Measurements from ENCODE around the gene EPHB2.

The EPHB2 gene

DNA sequence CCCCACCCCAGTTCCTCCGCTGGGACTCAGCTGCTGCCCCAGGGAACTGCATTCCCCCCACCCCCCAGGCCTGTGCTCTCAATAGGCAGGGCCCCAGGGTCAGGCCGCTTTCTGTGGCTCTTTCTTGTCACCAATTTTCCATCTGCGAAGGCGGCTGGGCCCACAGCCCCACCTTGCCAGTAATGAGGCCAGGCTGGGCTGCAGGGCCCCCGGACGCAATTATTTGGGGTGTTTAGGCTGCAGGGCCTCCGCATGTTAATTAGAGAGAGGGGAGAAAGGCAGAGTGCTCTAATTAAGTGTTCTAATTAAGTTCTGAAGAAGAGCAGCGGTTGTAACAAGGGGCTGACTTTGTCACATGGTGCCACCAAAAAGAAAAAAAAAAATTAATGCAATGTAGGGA lies 71.8 kb downstream of the EPHB2 start:
- Histone ChIP-seq H3K9ac (ENCODE audit: low read length in 2 of 2) (no peak overlapping the region), H3K4me1 (ENCODE audit: control insufficient read depth, insufficient read depth, low read length) (peaks cover 6% of the 10 kb centered on the region), H3K27ac (ENCODE audit: low read length) (no peak overlapping the region), H3K9me3 (ENCODE audit: control insufficient read depth in 2 of 2, low read length in 2 of 2) (no peaks in the 10 kb centered on the region), H3K27me3 (ENCODE audit: control insufficient read depth in 1 of 2, insufficient read depth in 2 of 2, low read length in 2 of 2) (peaks cover 3 to 4% of the 10 kb centered on the region in 2 donors), H3K36me3 (ENCODE audit: control insufficient read depth in 2 of 2, insufficient read depth in 2 of 2, low read length in 2 of 2) (no peaks in the 10 kb centered on the region), H3K4me3 (ENCODE audit: low read length in 2 of 2) (no peak overlapping the region)

GRCh38 chr1:22784317-22784716 lies 73.7 kb downstream of the EPHB2 start:
- Histone ChIP-seq H3K27me3 (ENCODE audit: control insufficient read depth in 1 of 2, insufficient read depth in 2 of 2, low read length in 2 of 2) (peaks cover 0 to 3% of the 10 kb centered on the region in 2 donors), H3K36me3 (ENCODE audit: control insufficient read depth in 2 of 2, insufficient read depth in 2 of 2, low read length in 2 of 2) (no peaks in the 10 kb centered on the region), H3K9ac (ENCODE audit: low read length in 2 of 2) (no peak overlapping the region), H3K27ac (ENCODE audit: low read length) (no peak overlapping the region), H3K9me3 (ENCODE audit: control insufficient read depth in 2 of 2, low read length in 2 of 2) (no peaks in the 10 kb centered on the region), H3K4me3 (ENCODE audit: low read length in 2 of 2) (no peak overlapping the region), H3K4me1 (ENCODE audit: control insufficient read depth, insufficient read depth, low read length) (peaks cover 11% of the 10 kb centered on the region)

DNA sequence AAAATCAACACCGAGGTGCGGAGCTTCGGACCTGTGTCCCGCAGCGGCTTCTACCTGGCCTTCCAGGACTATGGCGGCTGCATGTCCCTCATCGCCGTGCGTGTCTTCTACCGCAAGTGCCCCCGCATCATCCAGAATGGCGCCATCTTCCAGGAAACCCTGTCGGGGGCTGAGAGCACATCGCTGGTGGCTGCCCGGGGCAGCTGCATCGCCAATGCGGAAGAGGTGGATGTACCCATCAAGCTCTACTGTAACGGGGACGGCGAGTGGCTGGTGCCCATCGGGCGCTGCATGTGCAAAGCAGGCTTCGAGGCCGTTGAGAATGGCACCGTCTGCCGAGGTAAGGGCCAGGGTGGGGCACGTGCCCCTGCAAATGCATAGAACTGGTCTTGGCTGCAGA lies 74.1 kb downstream of the EPHB2 start:
- Histone ChIP-seq H3K9me3 (ENCODE audit: control insufficient read depth in 2 of 2, low read length in 2 of 2) (no peaks in the 10 kb centered on the region), H3K27ac (ENCODE audit: low read length) (no peak overlapping the region), H3K36me3 (ENCODE audit: control insufficient read depth in 2 of 2, insufficient read depth in 2 of 2, low read length in 2 of 2) (no peaks in the 10 kb centered on the region), H3K4me1 (ENCODE audit: control insufficient read depth, insufficient read depth, low read length) (peaks cover 9% of the 10 kb centered on the region), H3K9ac (ENCODE audit: low read length in 2 of 2) (no peak overlapping the region), H3K27me3 (ENCODE audit: control insufficient read depth in 1 of 2, insufficient read depth in 2 of 2, low read length in 2 of 2) (peaks cover 0 to under 1% of the 10 kb centered on the region in 2 donors), H3K4me3 (ENCODE audit: low read length in 2 of 2) (no peak overlapping the region)

GRCh38 chr1:22786101-22786500 lies 75.5 kb downstream of the EPHB2 start:
- H3K4me3 ChIP-seq (ENCODE audit: low read length in 2 of 2): no peak overlapping the region
- H3K36me3 ChIP-seq (ENCODE audit: control insufficient read depth in 2 of 2, insufficient read depth in 2 of 2, low read length in 2 of 2): no peaks in the 10 kb centered on the region
- peaks cover 10% of the 10 kb centered on the region for H3K4me1 ChIP-seq (ENCODE audit: control insufficient read depth, insufficient read depth, low read length)
- no peak overlapping the region for H3K27ac ChIP-seq (ENCODE audit: low read length)
- no peaks in the 10 kb centered on the region for H3K9me3 ChIP-seq (ENCODE audit: control insufficient read depth in 2 of 2, low read length in 2 of 2)
- no peaks in the 10 kb centered on the region for H3K27me3 ChIP-seq (ENCODE audit: control insufficient read depth in 1 of 2, insufficient read depth in 2 of 2, low read length in 2 of 2)
- H3K9ac ChIP-seq (ENCODE audit: low read length in 2 of 2): no peak overlapping the region

DNA sequence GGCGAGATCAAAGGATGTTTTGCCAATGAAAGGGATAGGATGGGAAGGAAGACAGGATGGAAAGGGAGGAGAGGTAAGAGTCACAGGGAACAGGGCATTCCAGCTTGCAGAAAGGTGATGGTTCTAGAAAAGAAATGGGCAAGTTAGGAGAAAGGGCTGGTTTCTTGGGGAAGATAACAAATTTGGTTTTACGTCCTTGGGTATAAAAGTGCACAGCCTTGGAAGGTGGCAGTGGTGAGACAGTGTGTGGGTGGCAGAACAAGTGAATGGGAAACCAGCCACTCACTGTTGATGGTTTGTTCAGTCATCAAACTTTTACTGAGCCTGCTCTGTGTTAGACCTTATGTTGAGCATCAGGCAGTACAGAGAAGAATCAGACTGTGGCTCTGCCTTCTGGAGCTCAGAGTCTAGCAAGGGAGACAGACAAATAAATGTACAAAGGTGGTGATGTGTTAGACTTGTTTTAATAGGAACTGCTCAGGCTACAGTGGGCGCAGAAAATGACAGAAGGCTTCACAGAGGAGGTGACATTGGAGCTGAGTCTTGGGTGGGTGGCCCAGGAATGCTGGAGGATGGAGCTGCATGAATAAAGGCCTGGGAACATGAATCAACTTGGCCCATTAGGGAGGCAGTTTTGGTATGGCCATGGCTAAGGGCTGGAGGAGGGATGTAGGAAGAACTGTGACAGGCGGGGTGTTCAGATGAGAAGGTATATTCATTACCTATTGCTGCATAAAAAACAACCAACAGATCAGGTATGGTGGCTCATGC lies 76.3 kb downstream of the EPHB2 start:
- H3K27ac ChIP-seq (ENCODE audit: low read length): no peak overlapping the region
- H3K4me1 ChIP-seq (ENCODE audit: control insufficient read depth, insufficient read depth, low read length): peaks cover 10% of the 10 kb centered on the region
- no peaks in the 10 kb centered on the region for H3K27me3 ChIP-seq (ENCODE audit: control insufficient read depth in 1 of 2, insufficient read depth in 2 of 2, low read length in 2 of 2)
- no peak overlapping the region for H3K4me3 ChIP-seq (ENCODE audit: low read length in 2 of 2)
- no peaks in the 10 kb centered on the region for H3K36me3 ChIP-seq (ENCODE audit: control insufficient read depth in 2 of 2, insufficient read depth in 2 of 2, low read length in 2 of 2)
- no peaks in the 10 kb centered on the region for H3K9me3 ChIP-seq (ENCODE audit: control insufficient read depth in 2 of 2, low read length in 2 of 2)
- no peak overlapping the region for H3K9ac ChIP-seq (ENCODE audit: low read length in 2 of 2)

GRCh38 chr1:22787636-22788035 lies 77.0 kb downstream of the EPHB2 start:
- peaks cover 13% of the 10 kb centered on the region for H3K4me1 ChIP-seq (ENCODE audit: control insufficient read depth, insufficient read depth, low read length)
- H3K9me3 ChIP-seq (ENCODE audit: control insufficient read depth in 2 of 2, low read length in 2 of 2): no peaks in the 10 kb centered on the region
- no peaks in the 10 kb centered on the region for H3K27me3 ChIP-seq (ENCODE audit: control insufficient read depth in 1 of 2, insufficient read depth in 2 of 2, low read length in 2 of 2)
- H3K9ac ChIP-seq (ENCODE audit: low read length in 2 of 2): no peak overlapping the region
- H3K4me3 ChIP-seq (ENCODE audit: low read length in 2 of 2): no peak overlapping the region
- no peak overlapping the region for H3K27ac ChIP-seq (ENCODE audit: low read length)
- H3K36me3 ChIP-seq (ENCODE audit: control insufficient read depth in 2 of 2, insufficient read depth in 2 of 2, low read length in 2 of 2): no peaks in the 10 kb centered on the region

GRCh38 chr1:22788254-22788661 lies 77.6 kb downstream of the EPHB2 start:
- H3K9me3 ChIP-seq (ENCODE audit: control insufficient read depth in 2 of 2, low read length in 2 of 2): no peaks in the 10 kb centered on the region
- no peak overlapping the region for H3K27ac ChIP-seq (ENCODE audit: low read length)
- H3K4me3 ChIP-seq (ENCODE audit: low read length in 2 of 2): no peak overlapping the region
- H3K36me3 ChIP-seq (ENCODE audit: control insufficient read depth in 2 of 2, insufficient read depth in 2 of 2, low read length in 2 of 2): no peaks in the 10 kb centered on the region
- H3K9ac ChIP-seq (ENCODE audit: low read length in 2 of 2): no peak overlapping the region
- H3K27me3 ChIP-seq (ENCODE audit: control insufficient read depth in 1 of 2, insufficient read depth in 2 of 2, low read length in 2 of 2): no peaks in the 10 kb centered on the region
- H3K4me1 ChIP-seq (ENCODE audit: control insufficient read depth, insufficient read depth, low read length): peaks cover 13% of the 10 kb centered on the region

- Histone ChIP-seq H3K4me3 (ENCODE audit: low read length in 2 of 2) (no peak overlapping the region), H3K36me3 (ENCODE audit: control insufficient read depth in 2 of 2, insufficient read depth in 2 of 2, low read length in 2 of 2) (no peaks in the 10 kb centered on the region), H3K27ac (ENCODE audit: low read length) (no peak overlapping the region), H3K27me3 (ENCODE audit: control insufficient read depth in 1 of 2, insufficient read depth in 2 of 2, low read length in 2 of 2) (no peaks in the 10 kb centered on the region), H3K9me3 (ENCODE audit: control insufficient read depth in 2 of 2, low read length in 2 of 2) (no peaks in the 10 kb centered on the region), H3K4me1 (ENCODE audit: control insufficient read depth, insufficient read depth, low read length) (peaks cover 13% of the 10 kb centered on the region), H3K9ac (ENCODE audit: low read length in 2 of 2) (no peak overlapping the region)
These were observed 78.8 kb downstream of the EPHB2 start for GRCh38 chr1:22789356-22789994.

DNA sequence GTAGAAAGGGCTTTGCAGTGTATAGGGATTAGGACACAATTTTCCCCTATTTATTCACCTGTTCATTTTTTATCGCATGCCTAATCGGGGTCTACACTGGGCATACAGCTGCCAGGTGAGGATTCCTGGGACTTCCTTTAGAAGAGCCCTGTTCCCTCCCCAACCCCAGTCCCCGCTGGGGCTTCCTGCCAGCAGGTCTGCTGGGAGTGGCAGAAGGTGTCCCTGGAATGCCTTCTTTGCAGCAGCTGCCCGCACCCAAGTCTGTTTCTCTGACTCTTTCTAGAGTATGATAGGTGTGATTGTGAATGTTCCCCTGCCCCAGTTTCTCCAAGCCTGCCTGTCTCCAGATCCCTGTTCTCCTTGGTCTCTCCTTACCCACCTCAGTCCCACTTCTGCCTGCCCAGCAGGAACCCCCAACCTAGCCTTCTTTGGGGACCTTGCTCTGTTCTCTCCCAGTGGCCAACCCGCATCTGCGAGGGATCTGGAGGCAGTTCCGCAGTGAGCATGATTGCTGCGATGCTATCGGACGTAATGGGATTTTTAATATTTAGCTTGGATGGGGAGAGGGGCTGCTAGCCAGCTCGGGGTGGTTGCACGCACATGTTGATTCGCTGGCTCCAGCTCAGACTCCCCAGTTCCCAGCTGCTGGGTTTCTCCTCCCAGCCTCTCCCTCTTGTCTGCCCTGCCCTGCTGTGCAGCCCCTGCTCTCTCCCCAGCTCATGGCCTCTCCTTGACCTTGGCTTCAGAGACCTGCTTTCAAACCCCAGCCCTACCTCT lies 79.8 kb downstream of the EPHB2 start:
- Histone ChIP-seq H3K27me3 (ENCODE audit: control insufficient read depth in 1 of 2, insufficient read depth in 2 of 2, low read length in 2 of 2) (no peaks in the 10 kb centered on the region), H3K4me1 (ENCODE audit: control insufficient read depth, insufficient read depth, low read length) (peaks cover 18% of the 10 kb centered on the region), H3K27ac (ENCODE audit: low read length) (no peak overlapping the region), H3K9me3 (ENCODE audit: control insufficient read depth in 2 of 2, low read length in 2 of 2) (no peaks in the 10 kb centered on the region), H3K36me3 (ENCODE audit: control insufficient read depth in 2 of 2, insufficient read depth in 2 of 2, low read length in 2 of 2) (no peaks in the 10 kb centered on the region), H3K9ac (ENCODE audit: low read length in 2 of 2) (no peak overlapping the region), H3K4me3 (ENCODE audit: low read length in 2 of 2) (no peak overlapping the region)

DNA sequence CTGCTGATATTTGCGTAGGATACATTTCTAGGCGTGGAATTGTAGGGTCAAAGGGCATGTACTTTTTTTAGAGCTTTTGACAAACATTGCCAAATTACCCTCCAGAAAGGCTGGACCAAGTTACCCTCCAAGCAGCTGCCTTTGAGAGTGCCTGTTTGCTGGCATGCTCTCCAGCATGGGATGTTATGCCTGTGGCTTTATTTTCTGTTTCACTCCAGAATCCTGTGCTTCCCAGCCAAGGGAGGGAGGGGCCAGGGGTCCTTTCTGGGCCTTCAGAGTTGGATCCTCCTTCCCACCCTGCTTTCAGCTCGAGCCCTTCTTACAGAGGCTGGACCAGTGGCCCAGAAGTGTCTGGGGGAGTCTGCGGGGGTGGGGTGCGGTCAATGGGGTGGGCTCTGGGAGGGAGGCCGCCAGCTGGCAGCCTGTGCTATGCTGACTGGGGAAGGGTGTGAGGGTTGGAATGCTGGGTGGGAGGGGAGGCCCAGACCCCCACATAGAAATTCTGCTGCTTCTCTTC lies 81.2 kb downstream of the EPHB2 start:
- Histone ChIP-seq H3K4me3 (ENCODE audit: low read length in 2 of 2) (no peak overlapping the region), H3K27me3 (ENCODE audit: control insufficient read depth in 1 of 2, insufficient read depth in 2 of 2, low read length in 2 of 2) (no peaks in the 10 kb centered on the region), H3K9ac (ENCODE audit: low read length in 2 of 2) (no peak overlapping the region), H3K9me3 (ENCODE audit: control insufficient read depth in 2 of 2, low read length in 2 of 2) (no peaks in the 10 kb centered on the region), H3K36me3 (ENCODE audit: control insufficient read depth in 2 of 2, insufficient read depth in 2 of 2, low read length in 2 of 2) (no peaks in the 10 kb centered on the region), H3K27ac (ENCODE audit: low read length) (no peak overlapping the region), H3K4me1 (ENCODE audit: control insufficient read depth, insufficient read depth, low read length) (peaks cover 21% of the 10 kb centered on the region)
